Thyroid gland (tissue), 4 donors: ENCODE measurements around the gene SAP130. TPM values are rescaled to one million over a fixed set of nuclear protein-coding genes. Genes with fewer than 3 reads are reported as not detected.

ENCODE experiments used
- DNase-seq, 2 donors: peaks; one replicate each; pipeline ENCODE4 v3.0.0-alpha.2; 2019
- H3K27ac ChIP-seq, 3 donors: fragments of 200-600 bp; sonication (generic); 1 replicate in 2 of 3; 2 replicates in 1 of 3; pipeline ENCODE4 v1.5.1; 2016 to 2019; ENCODE audit warnings: mild to moderate bottlenecking in 1 of 3, moderate library complexity in 1 of 3
- H3K27me3 ChIP-seq: fragments of 200-600 bp; sonication (generic); one replicate; pipeline ENCODE4 v1.5.1; 2019
- H3K36me3 ChIP-seq, 2 donors: fragments of 200-600 bp; sonication (generic); one replicate each; pipeline ENCODE4 v1.5.1; 2016 to 2019
- H3K4me1 ChIP-seq, 2 donors: fragments of 200-600 bp; sonication (generic); one replicate each; pipeline ENCODE4 v1.5.1; 2017 to 2019
- H3K4me3 ChIP-seq, 3 donors: fragments of 200-600 bp; sonication (generic); replicated peaks in 1 of 3; 1 replicate in 2 of 3; 2 replicates in 1 of 3; pipeline ENCODE4 v1.5.1; 2016; ENCODE audit warnings: mild to moderate bottlenecking in 1 of 3
- H3K9me3 ChIP-seq: fragments of 200-600 bp; sonication (generic); one replicate; pipeline ENCODE4 v1.5.1; 2017
- CTCF ChIP-seq, 6 experiments: fragments of 200-600 bp in 3 of 6; fragments of 450-650 bp in 3 of 6; sonication (generic) in 3 of 6; IDR thresholded peaks; one replicate each; pipeline ENCODE4 v1.5.1; 2016 to 2019; ENCODE audit warnings: antibody characterized with exemption in 6 of 6, mild to moderate bottlenecking in 2 of 6, inconsistent platforms in 1 of 6, moderate library complexity in 1 of 6
- POLR2A ChIP-seq, 2 donors: fragments of 450-650 bp; IDR thresholded peaks; one replicate each; pipeline ENCODE4 v1.6.1; 2017; ENCODE audit warnings: antibody characterized with exemption in 2 of 2, mild to moderate bottlenecking in 2 of 2, moderate library complexity in 1 of 2
- WGBS, 2 donors: methylation state at CpG; one replicate each; pipeline ENCODE4 v1.1.5; 2017; 5-methylcytosine and 5-hydroxymethylcytosine counted together
- intact Hi-C: fragments of 100-400 bp; cut with DNase I; formaldehyde crosslinking; loops from one replicate; pipeline ENCODE4 v1.15.1; 2023
- total RNA-seq, 4 donors: library from RNA; depleted of rRNA; stranded (reverse); fragments of >200 nt; gene quantifications; one replicate each; pipeline ENCODE4 v1.2.3, GENCODE V29; 2016

SAP130 gene
- total RNA-seq, 4 donors from 2014 or later: 10.3 to 14.7 (median 11.3) TPM

GRCh38 chr2:127935337-127935736, 92.5 kb downstream of the SAP130 start:
- Histone ChIP-seq H3K27me3 (no peaks in the 10 kb centered on the region), H3K9me3 (no peaks in the 10 kb centered on the region), H3K4me1 (no peaks in the 10 kb centered on the region), H3K4me3 (no peak overlapping the region), H3K36me3 (no peaks in the 10 kb centered on the region), H3K27ac (no peak overlapping the region)
- intact Hi-C loops: no loop called here
- WGBS, 2 donors: 91% methylated on average over 6 of the region's 6 CpGs
- TF ChIP-seq POLR2A (IDR thresholded peaks at IDR 0.05) (no peak), CTCF (IDR thresholded peaks at IDR 0.05) (no peak)
- no peak for DNase-seq

- Histone ChIP-seq H3K4me3 (no peak overlapping the region), H3K27ac (no peak overlapping the region), H3K4me1 (no peaks in the 10 kb centered on the region), H3K36me3 (no peaks in the 10 kb centered on the region), H3K9me3 (no peaks in the 10 kb centered on the region), H3K27me3 (no peaks in the 10 kb centered on the region)
- DNase-seq: no peak
- intact Hi-C loops: no loop called here
- WGBS, 2 donors: 83 to 84% methylated on average over 7 of the region's 7 CpGs
- no peak for TF ChIP-seq POLR2A (IDR thresholded peaks at IDR 0.05)
- TF ChIP-seq CTCF (IDR thresholded peaks at IDR 0.05): no peak
Observed at GRCh38 chr2:127932199-127932876, 95.5 kb downstream of the SAP130 start.

- intact Hi-C loops: no loop called here
- Histone ChIP-seq H3K36me3 (no peaks in the 10 kb centered on the region), H3K9me3 (no peaks in the 10 kb centered on the region), H3K27me3 (no peaks in the 10 kb centered on the region), H3K4me3 (no peak overlapping the region), H3K27ac (no peak overlapping the region), H3K4me1 (no peaks in the 10 kb centered on the region)
- DNase-seq: no peak
- TF ChIP-seq POLR2A (IDR thresholded peaks at IDR 0.05) (no peak), CTCF (IDR thresholded peaks at IDR 0.05) (no peak)
- WGBS, 2 donors: 91 to 95% methylated on average over 1 of the region's 1 CpG
Observed at GRCh38 chr2:127929449-127929848, 98.4 kb downstream of the SAP130 start.

GRCh38 chr2:127927384-127927783, 100.5 kb downstream of the SAP130 start:
- intact Hi-C loops: no loop called here
- WGBS, 2 donors: 89 to 90% methylated on average over 3 of the region's 3 CpGs
- DNase-seq: no peak
- Histone ChIP-seq H3K27me3 (no peaks in the 10 kb centered on the region), H3K36me3 (no peaks in the 10 kb centered on the region), H3K9me3 (no peaks in the 10 kb centered on the region), H3K4me1 (no peaks in the 10 kb centered on the region), H3K4me3 (no peak overlapping the region), H3K27ac (no peak overlapping the region)
- TF ChIP-seq POLR2A (IDR thresholded peaks at IDR 0.05): no peak
- TF ChIP-seq CTCF (IDR thresholded peaks at IDR 0.05): no peak

GRCh38 chr2:127917916-127918315, 109.9 kb downstream of the SAP130 start:
- WGBS, 2 donors: 95 to 96% methylated on average over 4 of the region's 4 CpGs
- Histone ChIP-seq H3K9me3 (no peaks in the 10 kb centered on the region), H3K36me3 (no peaks in the 10 kb centered on the region), H3K4me3 (no peak overlapping the region), H3K4me1 (no peaks in the 10 kb centered on the region), H3K27ac (no peak overlapping the region), H3K27me3 (no peaks in the 10 kb centered on the region)
- no peak for TF ChIP-seq POLR2A (IDR thresholded peaks at IDR 0.05)
- no peak for TF ChIP-seq CTCF (IDR thresholded peaks at IDR 0.05)
- intact Hi-C loops: no loop called here
- no peak for DNase-seq
